K562 (cell line): Measurements from ENCODE around the gene NR3C2.

Experiments
- CBX5 ChIP-seq: IDR thresholded peaks from 2 replicates; pipeline ENCODE4 v1.6.1; 2014; ENCODE audit warnings: low read depth, borderline replicate concordance
- ILK ChIP-seq: fragments of 450-650 bp; IDR thresholded peaks from 2 replicates; pipeline ENCODE4 v1.6.1; 2016; ENCODE audit warnings: missing genetic modification characterization, low read depth, mild to moderate bottlenecking, missing compliant biosample characterization, moderate library complexity, borderline replicate concordance
- JUN ChIP-seq, 2 experiments: sonication (generic) in 1 of 2; formaldehyde crosslinking in 1 of 2; IDR thresholded peaks; 2 replicates each; pipeline versions ENCODE4 v1.6.1 to v1.8.0; 2012 to 2022; ENCODE audit warnings: borderline replicate concordance in 2 of 2, mild to moderate bottlenecking in 2 of 2, improper control_type of control experiment in 1 of 2, low read depth in 1 of 2, low read length in 1 of 2, missing genetic modification reagents in 1 of 2
- POLR2AphosphoS2 ChIP-seq: IDR thresholded peaks from 2 replicates; pipeline ENCODE4 v1.6.1; 2012; ENCODE audit warnings: low read length, improper control_type of control experiment

- no peak for TF ChIP-seq ILK (tag)
- no peak for TF ChIP-seq JUN (IDR thresholded peaks at IDR 0.05; ENCODE audit: borderline replicate concordance, low read depth, low read length)
- TF ChIP-seq JUN (CRISPR knock-in tag; IDR thresholded peaks at IDR 0.05; ENCODE audit: borderline replicate concordance): no peak
- TF ChIP-seq CBX5: no peak
- no peak for TF ChIP-seq POLR2AphosphoS2
Measured at GRCh38 chr4:148162519-148162918, 279.7 kb downstream of the NR3C2 start.
